ENCODE measurements around the gene HOXD12.

Gene HOXD12, protein sequence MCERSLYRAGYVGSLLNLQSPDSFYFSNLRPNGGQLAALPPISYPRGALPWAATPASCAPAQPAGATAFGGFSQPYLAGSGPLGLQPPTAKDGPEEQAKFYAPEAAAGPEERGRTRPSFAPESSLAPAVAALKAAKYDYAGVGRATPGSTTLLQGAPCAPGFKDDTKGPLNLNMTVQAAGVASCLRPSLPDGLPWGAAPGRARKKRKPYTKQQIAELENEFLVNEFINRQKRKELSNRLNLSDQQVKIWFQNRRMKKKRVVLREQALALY

DNA sequence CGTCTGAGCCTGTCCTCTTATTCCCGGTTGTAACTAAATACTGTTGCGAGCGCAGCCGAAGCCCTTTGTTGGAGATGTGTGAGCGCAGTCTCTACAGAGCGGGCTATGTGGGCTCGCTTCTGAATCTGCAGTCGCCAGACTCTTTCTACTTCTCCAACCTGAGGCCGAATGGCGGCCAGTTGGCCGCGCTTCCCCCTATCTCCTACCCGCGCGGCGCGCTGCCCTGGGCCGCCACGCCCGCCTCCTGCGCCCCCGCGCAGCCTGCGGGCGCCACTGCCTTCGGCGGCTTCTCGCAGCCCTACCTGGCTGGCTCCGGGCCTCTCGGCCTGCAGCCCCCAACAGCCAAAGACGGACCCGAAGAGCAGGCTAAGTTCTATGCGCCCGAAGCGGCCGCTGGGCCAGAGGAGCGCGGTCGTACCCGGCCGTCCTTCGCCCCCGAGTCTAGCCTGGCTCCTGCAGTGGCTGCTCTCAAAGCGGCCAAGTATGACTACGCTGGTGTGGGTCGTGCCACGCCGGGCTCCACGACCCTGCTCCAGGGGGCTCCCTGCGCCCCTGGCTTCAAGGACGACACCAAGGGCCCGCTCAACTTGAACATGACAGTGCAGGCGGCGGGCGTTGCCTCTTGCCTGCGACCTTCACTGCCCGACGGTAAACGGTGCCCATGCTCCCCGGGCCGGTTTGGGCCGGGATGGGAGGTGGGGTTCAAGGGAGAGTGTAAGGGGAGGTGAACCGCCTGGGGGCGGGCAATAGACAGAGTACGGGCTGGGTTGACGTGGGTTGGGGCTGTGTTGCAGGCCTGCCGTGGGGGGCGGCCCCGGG lies at the start of gene HOXD12:
Gene HOXD12, plus strand, starts transcription at position 68 of the 819 bp plus-strand sequence. Its CDS starts 7 bp downstream, at position 75.
- TF ChIP-seq MYC (IDR thresholded peaks at IDR 0.05; ENCODE audit: low read depth, low read length) (no peak), POLR2A (IDR thresholded peaks at IDR 0.05; ENCODE audit: extremely low read depth, insufficient read length) (no peak)
- TF ChIP-seq, protein P1, sequence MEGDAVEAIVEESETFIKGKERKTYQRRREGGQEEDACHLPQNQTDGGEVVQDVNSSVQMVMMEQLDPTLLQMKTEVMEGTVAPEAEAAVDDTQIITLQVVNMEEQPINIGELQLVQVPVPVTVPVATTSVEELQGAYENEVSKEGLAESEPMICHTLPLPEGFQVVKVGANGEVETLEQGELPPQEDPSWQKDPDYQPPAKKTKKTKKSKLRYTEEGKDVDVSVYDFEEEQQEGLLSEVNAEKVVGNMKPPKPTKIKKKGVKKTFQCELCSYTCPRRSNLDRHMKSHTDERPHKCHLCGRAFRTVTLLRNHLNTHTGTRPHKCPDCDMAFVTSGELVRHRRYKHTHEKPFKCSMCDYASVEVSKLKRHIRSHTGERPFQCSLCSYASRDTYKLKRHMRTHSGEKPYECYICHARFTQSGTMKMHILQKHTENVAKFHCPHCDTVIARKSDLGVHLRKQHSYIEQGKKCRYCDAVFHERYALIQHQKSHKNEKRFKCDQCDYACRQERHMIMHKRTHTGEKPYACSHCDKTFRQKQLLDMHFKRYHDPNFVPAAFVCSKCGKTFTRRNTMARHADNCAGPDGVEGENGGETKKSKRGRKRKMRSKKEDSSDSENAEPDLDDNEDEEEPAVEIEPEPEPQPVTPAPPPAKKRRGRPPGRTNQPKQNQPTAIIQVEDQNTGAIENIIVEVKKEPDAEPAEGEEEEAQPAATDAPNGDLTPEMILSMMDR (IDR thresholded peaks at IDR 0.05; ENCODE audit: low read depth, low read length): no peak
- TF ChIP-seq, protein P2, sequence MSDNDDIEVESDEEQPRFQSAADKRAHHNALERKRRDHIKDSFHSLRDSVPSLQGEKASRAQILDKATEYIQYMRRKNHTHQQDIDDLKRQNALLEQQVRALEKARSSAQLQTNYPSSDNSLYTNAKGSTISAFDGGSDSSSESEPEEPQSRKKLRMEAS (IDR thresholded peaks at IDR 0.05; ENCODE audit: low read depth, low read length): no peak
- no peak within 1 kb of the TSS for H3K4me3 ChIP-seq (ENCODE audit: low read depth, low read length)
- DNase-seq (ENCODE audit: low read depth): no peak

DNA sequence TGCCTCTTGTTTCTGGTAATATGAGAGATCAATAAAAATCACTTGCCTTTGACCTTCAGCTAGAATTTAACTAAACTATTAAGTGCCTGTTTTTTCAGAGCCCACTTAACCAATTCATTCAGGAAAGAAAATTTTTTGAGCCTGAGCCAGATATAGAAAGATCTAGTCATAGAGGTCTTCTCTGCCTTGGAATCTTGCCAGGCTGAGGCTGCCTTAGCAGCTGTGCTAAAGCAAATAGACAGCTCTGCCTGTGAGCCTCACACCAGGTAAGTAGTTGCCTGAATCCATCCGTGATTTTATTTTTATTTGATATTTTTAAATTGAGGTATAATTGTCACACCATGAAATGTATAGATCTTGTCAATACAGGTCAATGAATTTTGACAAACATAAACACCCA lies 43.2 kb upstream of the HOXD12 start:
- no peak for DNase-seq (ENCODE audit: low read depth)
- no peak overlapping the region for H3K4me3 ChIP-seq (ENCODE audit: low read depth, low read length)
- TF ChIP-seq POLR2A (IDR thresholded peaks at IDR 0.05; ENCODE audit: extremely low read depth, insufficient read length) (no peak), MYC (IDR thresholded peaks at IDR 0.05; ENCODE audit: low read depth, low read length) (no peak)
- TF ChIP-seq, protein P1 (IDR thresholded peaks at IDR 0.05; ENCODE audit: low read depth, low read length): no peak
- TF ChIP-seq, protein P2 (IDR thresholded peaks at IDR 0.05; ENCODE audit: low read depth, low read length): no peak

DNA sequence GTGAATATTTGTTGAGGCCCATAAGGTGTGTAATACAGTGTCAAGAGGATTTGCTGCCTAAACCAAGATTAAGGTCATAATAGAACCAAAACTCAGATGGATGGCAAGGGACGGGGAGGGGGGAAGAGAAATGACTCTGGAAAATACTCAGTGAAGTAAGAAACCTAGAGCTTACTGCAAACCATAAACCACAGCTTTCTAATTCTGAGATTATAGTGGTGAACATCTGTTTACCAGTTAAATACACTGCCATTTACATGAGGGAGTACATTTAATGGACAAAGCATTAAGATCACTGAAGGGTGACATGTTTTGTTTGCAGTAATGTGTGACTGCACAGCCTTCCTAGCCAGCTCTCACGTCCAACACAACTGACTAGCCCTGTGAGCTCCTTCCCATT lies 35.6 kb upstream of the HOXD12 start:
- TF ChIP-seq POLR2A (IDR thresholded peaks at IDR 0.05; ENCODE audit: extremely low read depth, insufficient read length) (no peak), MYC (IDR thresholded peaks at IDR 0.05; ENCODE audit: low read depth, low read length) (no peak)
- TF ChIP-seq, protein P2 (IDR thresholded peaks at IDR 0.05; ENCODE audit: low read depth, low read length): no peak
- TF ChIP-seq, protein P1 (IDR thresholded peaks at IDR 0.05; ENCODE audit: low read depth, low read length): no peak
- DNase-seq (ENCODE audit: low read depth): no peak
- H3K4me3 ChIP-seq (ENCODE audit: low read depth, low read length): no peak overlapping the region

DNA sequence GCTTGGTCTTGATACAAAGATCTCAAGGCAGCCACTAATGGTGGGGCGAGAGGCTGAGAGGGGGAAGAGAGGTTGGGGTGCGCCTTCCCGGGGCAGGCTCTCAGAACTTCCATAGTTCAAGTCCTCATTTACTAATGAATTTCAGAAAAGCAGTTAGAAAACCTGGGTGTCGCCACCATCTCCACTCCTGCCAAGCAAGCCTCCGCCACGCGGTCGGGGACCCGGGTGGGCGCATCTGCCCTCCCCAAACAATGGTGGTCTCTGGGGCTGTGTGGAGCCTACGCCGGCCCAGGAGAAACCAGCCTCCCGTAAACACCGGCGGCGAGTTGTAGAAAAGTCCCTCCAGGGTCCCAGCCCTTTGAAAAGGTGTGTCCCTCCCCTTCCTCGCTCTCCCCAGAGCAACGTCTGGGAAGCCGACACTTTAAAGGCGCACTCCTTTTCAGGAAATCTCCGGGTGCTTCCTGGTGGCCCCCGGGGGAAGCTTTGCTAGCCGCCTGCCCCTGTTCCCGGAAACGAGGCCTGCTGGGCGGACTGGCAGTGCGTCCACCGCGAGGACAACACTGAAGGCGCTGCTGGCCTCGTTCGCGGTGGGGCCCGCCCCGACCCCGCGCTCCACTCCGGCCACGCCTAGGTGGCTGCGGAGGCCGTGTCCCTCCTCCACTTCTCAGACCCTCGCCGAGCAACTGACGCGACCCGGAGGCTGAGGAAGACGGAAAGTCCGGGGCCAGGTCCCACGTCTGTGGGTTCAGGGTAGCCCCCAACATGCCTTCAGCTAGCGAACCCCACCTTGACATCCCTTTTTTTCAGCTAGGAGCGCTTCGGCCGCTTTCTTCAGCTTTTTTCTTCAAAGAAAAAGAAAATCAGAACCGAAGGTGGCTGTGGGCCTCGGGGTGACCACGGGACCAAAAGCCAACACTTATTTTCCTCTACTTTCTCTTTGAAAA lies 32.7 kb upstream of the HOXD12 start:
- H3K4me3 ChIP-seq (ENCODE audit: low read depth, low read length): no peak overlapping the region

More for the DNA sequence above, 32.7 kb upstream of the HOXD12 start:
- TF ChIP-seq, protein P2 (IDR thresholded peaks at IDR 0.05; ENCODE audit: low read depth, low read length): no peak
- TF ChIP-seq, protein P1 (IDR thresholded peaks at IDR 0.05; ENCODE audit: low read depth, low read length): no peak
- TF ChIP-seq MYC (IDR thresholded peaks at IDR 0.05; ENCODE audit: low read depth, low read length) (no peak), POLR2A (IDR thresholded peaks at IDR 0.05; ENCODE audit: extremely low read depth, insufficient read length) (no peak)
- no peak for DNase-seq (ENCODE audit: low read depth)
